Activated T-cell treated with anti-CD3 and anti-CD28 coated beads for 1 hour (primary cell): ENCODE measurements around the gene FKBP1A.

Experiments
- DNase-seq: peaks from one replicate; pipeline ENCODE4 v3.0.0-alpha.2; 2020; ENCODE audit warnings: low read depth

FKBP1A gene

DNA sequence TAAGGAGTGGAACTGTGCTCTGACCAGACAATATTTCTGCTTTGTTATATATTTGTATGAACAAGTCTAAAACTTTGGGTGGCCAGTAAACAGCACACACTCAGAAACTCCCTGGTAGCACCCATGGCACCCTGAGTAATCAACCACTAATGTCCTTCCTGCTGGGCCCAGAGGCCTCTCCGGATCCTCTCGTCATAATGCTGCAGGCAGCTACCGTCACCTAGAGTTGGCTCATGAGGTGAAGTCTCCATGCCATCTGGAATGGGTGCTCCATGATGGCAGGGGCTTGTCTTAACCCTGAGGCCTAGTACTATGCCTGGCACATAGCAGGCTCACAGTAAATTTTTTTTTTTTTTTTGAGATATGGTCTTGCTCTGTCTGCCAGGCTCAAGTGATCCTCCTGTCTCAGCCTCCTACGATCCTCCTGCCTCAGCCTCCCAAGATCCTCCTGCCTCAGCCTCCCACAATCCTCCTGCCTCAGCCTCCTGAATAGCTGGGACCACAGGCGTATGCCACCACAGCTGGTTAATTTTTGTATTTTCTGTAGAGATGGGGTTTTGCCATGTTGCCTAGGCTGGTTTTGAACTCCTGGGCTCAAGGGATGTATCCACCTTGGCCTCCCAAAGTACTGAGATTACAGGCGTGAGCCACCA, 60.9 kb downstream of the FKBP1A start:
- no peak for DNase-seq

DNA sequence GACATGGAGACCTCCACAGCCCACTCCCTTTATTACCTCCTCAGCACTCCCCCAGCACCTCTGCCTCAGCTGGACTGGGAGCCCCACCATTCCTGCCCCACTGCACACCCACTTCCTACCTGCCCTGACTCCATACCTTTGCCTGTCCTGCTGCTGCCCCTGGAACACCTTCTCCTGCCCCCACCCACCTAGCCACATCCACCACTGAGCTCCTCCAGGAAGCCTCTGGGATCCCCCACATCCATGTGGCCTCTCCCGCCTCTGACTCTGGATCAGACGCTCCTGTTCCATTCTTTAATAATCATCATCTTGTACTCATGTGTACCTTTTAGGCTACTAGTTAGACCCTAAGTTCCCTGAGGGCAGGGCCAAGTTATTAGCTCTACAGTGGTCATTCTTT, 61.8 kb downstream of the FKBP1A start:
- DNase-seq = no peak

GRCh38 chr20:1330075-1330830, 62.6 kb downstream of the FKBP1A start:
- DNase-seq = no peak

- DNase-seq = no peak
Measured at GRCh38 chr20:1328680-1329330, 64.0 kb downstream of the FKBP1A start, which contains the start of gene SDCBP2. Gene SDCBP2, minus strand, starts transcription at chr20:1329139. Its CDS starts 8,723 bp downstream, at chr20:1320416.

DNA sequence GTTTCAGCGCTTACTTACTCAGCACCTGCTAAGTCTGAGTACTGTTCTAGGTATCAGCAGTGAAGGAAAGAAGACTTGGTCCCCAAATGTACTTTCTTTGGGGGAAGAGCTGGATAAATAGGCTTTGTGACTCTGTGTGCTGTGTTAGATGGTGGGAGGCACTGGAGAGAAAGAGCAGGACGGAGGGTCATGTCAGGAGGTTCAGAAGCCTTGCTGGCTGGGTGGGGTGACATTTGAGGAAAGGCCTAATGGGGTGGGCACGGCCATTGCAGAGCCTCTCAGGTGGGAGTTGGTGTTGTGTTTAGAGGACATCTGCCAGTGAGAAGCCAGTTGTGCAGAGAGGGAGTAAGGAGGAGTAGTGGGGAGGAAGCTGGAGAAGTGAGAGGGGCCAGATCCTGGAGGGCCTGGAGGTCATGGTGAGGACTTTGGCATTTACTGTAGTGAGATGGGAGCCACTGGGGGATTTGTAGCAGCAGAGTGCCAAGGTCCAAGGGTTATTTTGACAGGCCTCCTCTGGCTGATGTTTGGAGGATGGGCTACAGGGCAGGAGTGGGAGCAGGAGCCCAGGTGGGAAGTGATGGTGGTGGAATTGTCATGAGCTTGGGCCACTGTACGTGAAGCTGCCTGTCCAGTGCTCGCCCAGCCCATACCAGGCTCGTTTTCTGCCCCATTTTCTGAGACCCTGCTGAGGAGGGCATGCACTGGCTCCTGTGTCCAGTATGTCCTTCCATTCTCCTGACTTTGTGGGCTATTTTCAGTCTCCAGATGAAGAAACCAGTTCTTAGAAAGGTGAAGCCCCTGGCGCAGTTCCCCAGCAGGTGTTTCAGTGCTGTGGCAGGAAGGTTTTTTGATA, 64.8 kb downstream of the FKBP1A start:
- DNase-seq = no peak

DNA sequence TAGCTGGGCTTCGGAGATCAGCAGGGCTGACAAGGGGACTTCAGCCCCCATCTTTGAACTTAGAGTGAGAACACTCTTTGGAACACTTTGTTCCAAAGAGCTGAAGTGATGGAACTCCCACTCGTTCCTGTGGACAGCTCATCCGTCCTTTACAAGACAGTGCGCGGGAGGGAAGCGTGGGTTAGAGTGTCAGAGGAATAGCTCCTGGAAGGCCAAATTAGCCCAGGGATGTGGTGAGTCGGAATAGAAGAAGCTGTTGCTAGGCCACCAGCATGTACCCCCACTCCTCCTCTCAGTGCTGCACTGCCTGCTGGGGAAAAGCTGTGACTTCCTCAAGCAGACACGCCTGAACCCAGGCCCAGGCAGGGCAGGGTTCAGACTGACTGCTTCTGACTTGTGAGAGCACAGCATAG, 65.6 kb downstream of the FKBP1A start:
- no peak for DNase-seq

DNA sequence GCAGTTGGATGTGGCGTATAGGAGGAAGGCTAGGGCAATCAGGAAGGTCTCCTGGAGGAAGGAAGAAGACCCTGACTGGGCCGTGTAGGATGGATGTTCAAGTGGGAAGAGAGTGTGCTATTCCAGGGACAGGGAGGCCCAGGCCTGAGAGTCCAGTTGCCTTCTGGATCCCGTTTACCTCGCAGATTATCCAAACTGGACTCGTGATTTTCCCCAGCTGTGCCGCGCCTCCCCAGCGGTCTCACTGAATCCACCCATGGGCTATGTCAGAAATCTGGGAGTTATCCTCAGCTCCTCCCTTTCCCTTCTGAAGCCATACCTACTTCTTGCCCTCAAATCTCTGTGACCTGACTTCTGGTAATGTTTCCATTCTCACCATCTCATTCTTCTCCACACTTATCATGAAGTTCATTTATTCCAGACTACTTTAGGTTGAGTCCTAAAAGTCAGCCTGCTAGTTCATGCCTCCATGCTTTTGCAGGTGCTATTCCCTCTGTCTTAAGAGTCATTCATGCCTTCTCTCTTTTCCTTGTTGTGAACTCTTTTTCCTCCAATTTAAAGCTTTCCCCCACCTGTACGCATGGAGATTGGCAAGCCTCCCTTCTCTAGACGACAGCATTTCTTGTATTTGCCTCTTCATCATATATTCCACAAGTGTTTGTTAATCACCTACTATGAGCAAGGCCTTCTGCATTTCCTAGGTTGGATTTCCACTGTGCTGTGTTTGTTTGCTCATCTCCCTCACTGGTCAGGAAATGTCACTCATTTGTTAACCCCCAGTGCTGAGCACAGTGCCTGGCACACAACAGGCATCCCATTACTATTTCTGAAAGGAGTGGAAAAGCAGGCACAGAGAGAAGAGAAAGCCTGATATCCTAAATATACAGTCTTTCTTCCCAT, 66.6 kb downstream of the FKBP1A start:
- no peak for DNase-seq

DNA sequence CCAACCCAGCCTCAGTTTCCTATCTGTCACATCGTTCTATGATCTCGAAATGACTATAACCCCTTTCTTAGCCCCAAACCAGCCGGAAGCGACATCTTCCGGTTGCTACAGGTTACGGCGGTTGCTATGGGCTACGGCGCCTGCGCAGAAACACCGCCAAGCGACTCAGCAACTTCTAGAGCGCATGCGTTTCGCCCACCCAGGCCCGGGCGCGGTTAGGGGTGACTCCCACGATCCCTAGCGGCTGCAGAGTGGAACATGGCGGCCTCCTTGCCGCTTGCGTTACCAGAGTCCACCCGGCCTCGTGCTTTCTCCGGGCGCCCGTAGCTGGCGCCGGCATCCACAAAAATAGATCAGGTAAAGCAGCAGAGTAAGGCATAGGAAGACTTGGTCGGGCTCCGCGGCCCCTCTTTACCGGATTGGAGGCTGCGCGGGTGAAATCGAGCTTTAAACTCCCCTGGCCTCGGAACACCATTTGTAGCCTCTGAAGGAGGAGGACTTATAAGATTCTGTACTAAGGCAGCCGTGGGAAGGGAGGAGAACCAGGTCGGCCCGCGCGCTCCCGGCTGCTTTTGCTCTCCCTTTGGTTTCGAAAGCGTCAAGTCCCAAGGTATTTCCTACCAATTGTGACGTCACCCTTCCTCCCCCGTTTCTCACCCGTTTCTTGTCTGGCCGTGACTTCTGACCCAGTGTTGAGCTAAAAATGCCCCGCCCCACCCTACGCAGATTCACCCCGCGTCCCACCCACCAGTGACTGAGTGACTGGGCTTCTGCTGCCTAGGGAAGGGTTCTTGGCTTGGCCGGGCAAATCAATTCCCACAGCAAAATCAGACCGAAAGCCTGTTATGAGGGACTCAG, 67.5 kb downstream of the FKBP1A start:
- DNase-seq = peak; percentile 99

DNA sequence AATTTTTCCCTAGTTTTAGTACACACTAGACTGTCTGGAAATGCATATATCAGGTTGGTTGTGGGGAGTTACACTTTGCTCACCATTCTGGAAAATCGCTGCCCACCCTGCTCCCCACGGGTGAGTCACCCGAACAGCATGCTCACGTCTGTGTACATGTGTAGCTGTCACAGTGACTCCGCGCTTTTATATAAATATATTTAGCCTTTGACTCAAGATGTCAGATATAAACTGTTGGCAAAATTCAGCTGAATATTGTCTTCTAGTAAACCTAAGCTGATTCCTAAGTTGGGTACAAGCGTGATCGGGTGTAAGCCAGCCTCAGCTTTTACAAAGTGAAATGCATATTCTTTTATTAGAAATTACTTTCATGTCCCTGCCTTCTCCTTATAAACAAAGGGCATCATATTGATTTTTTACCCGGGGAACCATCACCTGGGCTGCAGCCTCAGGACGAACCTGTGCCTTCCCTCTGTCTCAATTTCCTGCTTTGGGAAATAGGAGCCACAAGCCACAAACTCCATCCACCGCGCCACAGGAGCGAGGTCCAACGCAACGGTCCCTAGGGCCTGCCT, 68.2 kb downstream of the FKBP1A start:
- DNase-seq = peak; percentile 15

DNA sequence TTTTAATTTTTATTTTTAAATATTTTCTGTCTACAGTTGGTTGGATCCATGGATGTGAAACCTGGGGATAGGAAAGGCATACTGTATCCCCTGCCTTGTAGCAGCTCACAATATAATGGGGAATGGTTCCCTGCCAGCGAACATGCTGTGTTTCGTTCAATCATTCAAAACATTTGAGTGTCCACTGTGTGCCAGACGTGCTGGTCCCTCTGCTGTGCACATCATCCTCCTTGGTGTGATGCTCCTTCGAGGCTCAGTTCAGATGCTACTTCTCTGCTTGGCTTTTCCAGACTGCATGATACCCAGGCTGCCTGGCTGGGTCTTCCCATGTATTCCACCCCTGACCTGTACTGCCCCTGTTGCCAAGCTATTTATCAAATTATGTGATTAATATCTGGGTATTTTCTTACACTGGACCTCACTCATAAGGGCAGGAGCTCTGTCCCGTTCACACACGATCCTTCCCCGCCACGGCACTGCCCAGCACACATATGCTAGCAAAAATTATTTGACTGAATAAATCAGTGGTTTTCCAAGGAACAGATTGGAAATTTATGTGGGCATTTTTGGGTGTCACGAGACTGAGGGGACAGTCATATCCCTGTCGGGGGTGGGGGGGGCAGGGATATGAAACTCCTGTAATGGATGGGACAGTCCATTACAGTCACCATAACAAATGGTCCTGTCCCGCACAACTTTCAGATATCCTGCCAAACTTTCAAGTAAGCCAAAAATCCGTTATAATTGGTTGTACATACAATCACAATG, 68.8 kb downstream of the FKBP1A start:
- no peak for DNase-seq

DNA sequence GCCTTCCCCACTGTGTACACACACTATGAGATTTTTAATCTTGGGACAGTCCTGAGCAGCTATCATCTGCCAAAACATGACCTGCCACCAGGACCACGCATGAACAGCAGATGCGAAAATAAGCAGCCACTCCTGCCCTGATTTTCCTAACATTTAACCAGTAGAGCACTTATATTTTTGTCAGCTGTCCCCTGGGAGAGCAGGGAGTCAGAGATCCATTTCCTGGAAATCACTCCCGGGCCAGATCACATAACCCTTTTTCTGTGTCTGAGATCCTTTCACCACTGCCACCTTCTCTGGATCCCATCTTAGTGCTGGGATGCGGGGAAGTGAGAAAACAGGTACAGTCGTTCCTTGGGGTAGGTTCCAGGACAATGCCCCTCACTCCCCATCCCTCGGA, 69.6 kb downstream of the FKBP1A start:
- DNase-seq = no peak

- DNase-seq = no peak
Measured at GRCh38 chr20:1322511-1323245, 70.2 kb downstream of the FKBP1A start.

- no peak for DNase-seq
Measured at GRCh38 chr20:1321654-1321939, 71.3 kb downstream of the FKBP1A start.

DNA sequence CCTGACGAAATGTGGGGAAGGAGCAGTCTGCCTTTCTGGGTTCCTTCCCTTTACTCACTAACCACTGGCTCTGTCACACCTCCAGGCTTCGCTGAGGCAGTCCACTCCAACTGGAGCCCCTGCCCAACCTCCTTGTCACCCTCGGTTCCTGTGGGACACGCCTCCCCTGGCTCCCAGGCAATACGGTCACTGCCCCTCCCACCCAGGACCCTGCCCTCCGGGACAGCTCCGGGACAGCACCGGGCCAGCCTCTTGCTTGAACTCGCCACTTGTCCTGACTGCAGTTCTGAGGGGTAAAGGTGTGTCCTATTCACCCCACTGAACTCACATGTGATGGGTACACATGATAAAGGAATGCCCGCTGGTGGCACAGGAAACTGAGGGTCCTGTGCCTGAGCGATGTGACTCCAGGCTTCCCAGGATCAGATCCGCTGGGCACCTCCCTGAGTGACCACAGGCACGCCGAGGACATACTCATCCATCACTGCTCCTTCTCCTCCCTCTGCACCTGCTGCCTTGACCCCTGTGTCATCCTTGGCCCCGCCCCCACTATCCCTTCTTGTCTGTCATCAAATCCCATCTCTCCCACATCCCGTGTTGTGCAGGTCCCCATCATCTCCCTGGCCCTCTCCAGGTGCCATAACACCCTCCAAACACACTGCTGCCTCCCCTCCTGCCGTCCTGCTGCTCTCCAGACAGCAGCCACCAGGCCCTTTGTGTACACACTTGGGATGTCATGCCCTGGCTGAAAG, 71.8 kb downstream of the FKBP1A start:
- no peak for DNase-seq

DNA sequence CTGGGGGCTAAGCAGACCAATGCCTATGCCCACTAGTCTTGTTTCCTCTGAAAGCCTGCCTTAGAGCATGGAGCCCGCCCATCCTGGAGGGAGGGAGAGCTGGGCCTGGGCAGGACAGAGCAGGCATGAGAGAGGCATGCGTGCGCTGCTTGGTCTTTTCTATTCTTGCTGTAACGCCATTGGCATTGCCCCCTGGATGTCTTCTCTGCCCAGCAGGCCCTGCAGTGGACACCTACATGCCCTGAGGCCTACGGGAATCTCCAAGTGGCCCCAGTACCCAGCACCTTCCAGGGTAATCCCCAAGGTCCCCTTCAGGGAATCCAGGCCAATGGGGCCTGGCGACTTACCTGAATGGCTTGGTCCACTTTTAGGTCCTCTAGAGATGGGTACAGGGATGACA, 72.8 kb downstream of the FKBP1A start:
- no peak for DNase-seq

DNA sequence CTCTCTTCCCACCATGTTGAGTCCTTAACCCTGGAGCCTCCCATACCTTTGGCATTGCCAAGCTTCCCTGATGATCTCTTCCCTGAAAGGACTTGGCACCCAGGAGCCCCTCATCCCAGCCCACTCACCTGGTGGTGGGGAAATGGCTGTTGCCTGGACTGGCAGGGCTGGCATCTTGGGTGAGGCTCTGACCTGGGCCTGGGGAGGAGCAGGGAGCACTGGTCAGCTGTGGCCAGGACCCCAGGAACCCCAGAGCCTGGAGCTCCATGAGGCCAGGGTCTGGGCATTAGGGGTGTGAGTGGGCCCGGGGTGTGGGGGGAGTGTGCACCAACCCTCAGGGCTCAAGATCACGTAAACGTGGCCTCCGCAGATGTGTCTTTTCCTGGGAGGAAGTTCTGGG, 73.4 kb downstream of the FKBP1A start:
- no peak for DNase-seq

DNA sequence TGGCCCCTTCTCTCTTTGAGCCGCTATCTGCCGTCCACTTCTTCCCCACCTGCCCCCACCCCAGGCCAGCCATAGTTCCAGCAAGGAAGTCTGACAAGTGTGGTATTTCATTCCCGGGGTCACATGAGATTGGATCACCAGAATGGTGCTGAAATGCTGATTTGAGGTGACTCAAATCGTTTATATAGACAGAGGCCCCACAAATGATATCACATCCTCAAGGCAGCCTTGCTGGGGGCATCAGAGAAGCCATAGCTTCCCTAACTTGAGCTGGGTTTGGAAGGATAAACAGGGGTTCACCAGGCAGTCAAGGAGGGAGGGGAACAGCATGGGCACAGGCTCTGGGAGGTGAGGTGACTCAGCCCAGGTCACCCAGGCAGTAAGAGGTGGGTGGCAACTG, 73.8 kb downstream of the FKBP1A start:
- DNase-seq = no peak
